Body of pancreas (tissue), 4 donors: ENCODE results near the gene NOX3.

Experiments used
- POLR2A ChIP-seq, 3 donors: fragments of 450-650 bp; IDR thresholded peaks; one replicate each; pipeline ENCODE4 v1.6.1; 2016; ENCODE audit warnings: antibody characterized with exemption in 3 of 3, mild to moderate bottlenecking in 2 of 3
- TF ChIP-seq, protein P1 (sequence below), 7 experiments: fragments of 450-650 bp in 4 of 7; fragments of 200-600 bp in 3 of 7; sonication (generic) in 3 of 7; IDR thresholded peaks; one replicate each; pipeline ENCODE4 v1.5.1; 2016 to 2019; ENCODE audit warnings: antibody characterized with exemption in 7 of 7

DNA sequence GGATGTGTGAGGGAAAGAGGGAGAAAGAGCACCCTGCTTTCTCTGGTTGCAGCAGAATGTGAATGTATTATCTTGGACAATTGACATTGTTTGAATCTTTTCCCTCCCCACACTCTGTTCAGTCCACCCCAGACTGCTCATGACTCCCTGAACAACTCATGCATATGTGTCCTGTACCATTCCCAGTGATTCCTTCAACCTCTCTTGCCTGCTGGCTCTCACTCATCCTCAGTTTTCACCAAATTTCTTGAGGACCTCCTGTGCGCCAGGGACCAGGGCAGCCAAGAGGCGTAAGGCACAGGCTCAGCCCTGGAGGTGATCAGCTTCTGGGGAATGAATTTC lies 5.4 kb downstream of the NOX3 start:
- TF ChIP-seq, protein P1, sequence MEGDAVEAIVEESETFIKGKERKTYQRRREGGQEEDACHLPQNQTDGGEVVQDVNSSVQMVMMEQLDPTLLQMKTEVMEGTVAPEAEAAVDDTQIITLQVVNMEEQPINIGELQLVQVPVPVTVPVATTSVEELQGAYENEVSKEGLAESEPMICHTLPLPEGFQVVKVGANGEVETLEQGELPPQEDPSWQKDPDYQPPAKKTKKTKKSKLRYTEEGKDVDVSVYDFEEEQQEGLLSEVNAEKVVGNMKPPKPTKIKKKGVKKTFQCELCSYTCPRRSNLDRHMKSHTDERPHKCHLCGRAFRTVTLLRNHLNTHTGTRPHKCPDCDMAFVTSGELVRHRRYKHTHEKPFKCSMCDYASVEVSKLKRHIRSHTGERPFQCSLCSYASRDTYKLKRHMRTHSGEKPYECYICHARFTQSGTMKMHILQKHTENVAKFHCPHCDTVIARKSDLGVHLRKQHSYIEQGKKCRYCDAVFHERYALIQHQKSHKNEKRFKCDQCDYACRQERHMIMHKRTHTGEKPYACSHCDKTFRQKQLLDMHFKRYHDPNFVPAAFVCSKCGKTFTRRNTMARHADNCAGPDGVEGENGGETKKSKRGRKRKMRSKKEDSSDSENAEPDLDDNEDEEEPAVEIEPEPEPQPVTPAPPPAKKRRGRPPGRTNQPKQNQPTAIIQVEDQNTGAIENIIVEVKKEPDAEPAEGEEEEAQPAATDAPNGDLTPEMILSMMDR (IDR thresholded peaks at IDR 0.05), result no peak
- no peak for TF ChIP-seq POLR2A (IDR thresholded peaks at IDR 0.05)
